Measurements from ENCODE around the gene SLC25A41. TPM values are rescaled to one million over a fixed set of nuclear protein-coding genes. Genes with fewer than 3 reads are reported as not detected.
A peak's percentile ranks its signal among the peaks of the same experiment; 100 is the strongest.

SLC25A41 gene
- total RNA-seq, 2 experiments from 2014 or later = 0.30 to 0.50 TPM

GRCh38 chr19:6481541-6482342 lies 48.2 kb upstream of the SLC25A41 start, which contains the start of gene DENND1C:
Gene DENND1C, minus strand, starts transcription at chr19:6481787. Its CDS starts 92 bp downstream, at chr19:6481695.
- peaks cover 23% of the 10 kb centered on the region for H3K36me3 ChIP-seq (ENCODE audit: insufficient read depth, low read length)
- POLR2A ChIA-PET = interaction anchor here (0.8 to 2.0 kb wide), 19 partner anchors 10 to 1148 kb away, joined by 3 to 22 read pairs (median 5); partner anchors contain the start of genes ALKBH7, CLPP, CRB3 and KHSRP
- H3K4me3 ChIP-seq (ENCODE audit: low read length) = peak within 1 kb of the TSS; percentile 90
- no peaks in the 10 kb centered on the region for H3K9me3 Mint-ChIP-seq
- no peaks in the 10 kb centered on the region for H3K27me3 ChIP-seq (ENCODE audit: control insufficient read depth in 1 of 2, insufficient read depth in 2 of 2, low read length in 2 of 2)
- CTCF ChIA-PET = interaction anchor here (0.8 to 2.3 kb wide), 3 partner anchors 23 to 382 kb away, joined by 3 to 5 read pairs (median 4); no protein-coding TSS in a partner anchor
- H3K4me1 Mint-ChIP-seq (ENCODE audit: low read depth) = peaks cover 46% of the 10 kb centered on the region
- peaks cover 21% of the 10 kb centered on the region for H3K36me3 Mint-ChIP-seq (ENCODE audit: low read depth)
- peaks cover 45% of the 10 kb centered on the region for H3K4me1 ChIP-seq (ENCODE audit: insufficient read depth, low read length)
- DNase-seq (peak; percentile 49 to 86 (median 66)), ATAC-seq (ENCODE audit: poor library complexity) (peak; percentile 89)
- intact Hi-C loops (cut with DNase I, micrococcal nuclease) = loop anchor here (1.0 to 2.0 kb wide), 2 partner anchors 21 kb away; no protein-coding TSS in a partner anchor
- H3K9me3 ChIP-seq (ENCODE audit: control insufficient read depth in 1 of 2, insufficient read depth in 1 of 2, low read length in 2 of 2) = peaks cover 0 to 3% of the 10 kb centered on the region in 2 experiments
- H3K27me3 Mint-ChIP-seq = no peaks in the 10 kb centered on the region
- peak within 1 kb of the TSS; percentile 89 for H3K4me3 Mint-ChIP-seq
- H3K27ac Mint-ChIP-seq = peak within 1 kb of the TSS; percentile 98
- H3K27ac ChIP-seq (ENCODE audit: low read depth in 1 of 2, low read length in 2 of 2) = peak within 1 kb of the TSS; percentile 87 to 93
- no peak for TF ChIP-seq CTCF (IDR thresholded peaks at IDR 0.05)

DNA sequence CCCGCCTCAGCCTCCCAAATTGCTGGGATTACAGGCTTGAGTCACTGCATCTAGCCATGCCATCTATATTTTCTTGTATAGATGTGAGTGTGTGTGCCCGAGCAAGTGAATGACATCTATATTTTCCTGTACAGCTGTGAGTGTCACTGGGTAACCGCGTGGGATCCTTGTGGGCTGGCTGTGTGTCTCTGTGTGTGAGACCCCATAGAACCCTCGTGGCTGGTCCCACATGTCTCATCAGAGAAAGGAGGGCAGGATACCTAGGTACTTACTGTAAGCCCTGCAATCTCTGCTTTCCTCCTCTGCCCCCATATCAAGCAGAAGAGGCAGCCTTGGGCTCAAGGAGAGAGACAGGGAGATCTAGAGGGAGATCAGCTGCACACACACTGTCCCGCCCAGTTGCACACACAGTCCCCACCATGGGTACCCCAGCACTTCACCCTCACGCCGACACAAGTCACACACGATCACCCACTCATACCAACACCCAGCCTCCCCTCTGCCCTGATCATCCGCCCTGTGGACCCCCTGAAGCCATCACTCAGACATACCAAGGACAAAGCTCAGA lies 47.4 kb upstream of the SLC25A41 start:
- CTCF ChIA-PET = interaction anchor here (1.3 to 2.3 kb wide), 2 partner anchors 36 to 383 kb away, joined by 3 to 5 read pairs; no protein-coding TSS in a partner anchor
- DNase-seq = peak in 2 of 14 experiments; percentile 27 to 33

More for the DNA sequence above, 47.4 kb upstream of the SLC25A41 start:
- peaks cover 53% of the 10 kb centered on the region for H3K4me1 ChIP-seq (ENCODE audit: insufficient read depth, low read length)
- peak overlapping the region; percentile 98 for H3K27ac Mint-ChIP-seq
- H3K4me3 Mint-ChIP-seq = peak overlapping the region; percentile 89
- H3K27me3 ChIP-seq (ENCODE audit: control insufficient read depth in 1 of 2, insufficient read depth in 2 of 2, low read length in 2 of 2) = no peaks in the 10 kb centered on the region
- H3K36me3 Mint-ChIP-seq (ENCODE audit: low read depth) = peaks cover 27% of the 10 kb centered on the region
- TF ChIP-seq CTCF (IDR thresholded peaks at IDR 0.05) = no peak
- H3K36me3 ChIP-seq (ENCODE audit: insufficient read depth, low read length) = peaks cover 31% of the 10 kb centered on the region
- intact Hi-C loops (cut with DNase I, micrococcal nuclease) = loop anchor here (1.0 to 2.0 kb wide), 2 partner anchors 20 to 21 kb away; no protein-coding TSS in a partner anchor
- POLR2A ChIA-PET = interaction anchor here (0.8 to 2.0 kb wide), 18 partner anchors 9 to 1149 kb away, joined by 3 to 22 read pairs (median 6); partner anchors contain the start of genes ALKBH7, CLPP, CRB3 and KHSRP
- ATAC-seq (ENCODE audit: poor library complexity) = peak; percentile 19
- H3K4me3 ChIP-seq (ENCODE audit: low read length) = peak overlapping the region; percentile 90
- no peaks in the 10 kb centered on the region for H3K27me3 Mint-ChIP-seq
- peaks cover 51% of the 10 kb centered on the region for H3K4me1 Mint-ChIP-seq (ENCODE audit: low read depth)
- H3K9me3 Mint-ChIP-seq = no peaks in the 10 kb centered on the region
- peak overlapping the region; percentile 87 to 93 for H3K27ac ChIP-seq (ENCODE audit: low read depth in 1 of 2, low read length in 2 of 2)
- H3K9me3 ChIP-seq (ENCODE audit: control insufficient read depth in 1 of 2, insufficient read depth in 1 of 2, low read length in 2 of 2) = peaks cover 0 to 11% of the 10 kb centered on the region in 2 experiments
